SU-DHL-6 (cell line): ENCODE measurements around the gene CDKAL1.

ENCODE experiments used
- EZH2phosphoT487 ChIP-seq: fragments of 200-600 bp; sonication (generic), shearing (Covaris generic); conservative IDR thresholded peaks from 2 replicates; pipeline ENCODE4 v1.6.1; 2018; ENCODE audit warnings: mild to moderate bottlenecking, antibody characterized with exemption, low read length, moderate library complexity, mixed read lengths
- TF ChIP-seq, protein P1 (sequence below): fragments of 200-600 bp; sonication (generic); IDR thresholded peaks from one replicate; pipeline ENCODE4 v1.5.1; 2017; ENCODE audit warnings: antibody characterized with exemption, mild to moderate bottlenecking, low read length, moderate library complexity; ENCODE audit not compliant: insufficient read depth, poor library complexity, severe bottlenecking

GRCh38 chr6:20703049-20703448 is 168.8 kb downstream of the CDKAL1 start:
- TF ChIP-seq, protein P1, sequence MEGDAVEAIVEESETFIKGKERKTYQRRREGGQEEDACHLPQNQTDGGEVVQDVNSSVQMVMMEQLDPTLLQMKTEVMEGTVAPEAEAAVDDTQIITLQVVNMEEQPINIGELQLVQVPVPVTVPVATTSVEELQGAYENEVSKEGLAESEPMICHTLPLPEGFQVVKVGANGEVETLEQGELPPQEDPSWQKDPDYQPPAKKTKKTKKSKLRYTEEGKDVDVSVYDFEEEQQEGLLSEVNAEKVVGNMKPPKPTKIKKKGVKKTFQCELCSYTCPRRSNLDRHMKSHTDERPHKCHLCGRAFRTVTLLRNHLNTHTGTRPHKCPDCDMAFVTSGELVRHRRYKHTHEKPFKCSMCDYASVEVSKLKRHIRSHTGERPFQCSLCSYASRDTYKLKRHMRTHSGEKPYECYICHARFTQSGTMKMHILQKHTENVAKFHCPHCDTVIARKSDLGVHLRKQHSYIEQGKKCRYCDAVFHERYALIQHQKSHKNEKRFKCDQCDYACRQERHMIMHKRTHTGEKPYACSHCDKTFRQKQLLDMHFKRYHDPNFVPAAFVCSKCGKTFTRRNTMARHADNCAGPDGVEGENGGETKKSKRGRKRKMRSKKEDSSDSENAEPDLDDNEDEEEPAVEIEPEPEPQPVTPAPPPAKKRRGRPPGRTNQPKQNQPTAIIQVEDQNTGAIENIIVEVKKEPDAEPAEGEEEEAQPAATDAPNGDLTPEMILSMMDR: no peak
- TF ChIP-seq EZH2phosphoT487: no peak
